ENCODE results near the gene CD300A.

The CD300A gene

DNA sequence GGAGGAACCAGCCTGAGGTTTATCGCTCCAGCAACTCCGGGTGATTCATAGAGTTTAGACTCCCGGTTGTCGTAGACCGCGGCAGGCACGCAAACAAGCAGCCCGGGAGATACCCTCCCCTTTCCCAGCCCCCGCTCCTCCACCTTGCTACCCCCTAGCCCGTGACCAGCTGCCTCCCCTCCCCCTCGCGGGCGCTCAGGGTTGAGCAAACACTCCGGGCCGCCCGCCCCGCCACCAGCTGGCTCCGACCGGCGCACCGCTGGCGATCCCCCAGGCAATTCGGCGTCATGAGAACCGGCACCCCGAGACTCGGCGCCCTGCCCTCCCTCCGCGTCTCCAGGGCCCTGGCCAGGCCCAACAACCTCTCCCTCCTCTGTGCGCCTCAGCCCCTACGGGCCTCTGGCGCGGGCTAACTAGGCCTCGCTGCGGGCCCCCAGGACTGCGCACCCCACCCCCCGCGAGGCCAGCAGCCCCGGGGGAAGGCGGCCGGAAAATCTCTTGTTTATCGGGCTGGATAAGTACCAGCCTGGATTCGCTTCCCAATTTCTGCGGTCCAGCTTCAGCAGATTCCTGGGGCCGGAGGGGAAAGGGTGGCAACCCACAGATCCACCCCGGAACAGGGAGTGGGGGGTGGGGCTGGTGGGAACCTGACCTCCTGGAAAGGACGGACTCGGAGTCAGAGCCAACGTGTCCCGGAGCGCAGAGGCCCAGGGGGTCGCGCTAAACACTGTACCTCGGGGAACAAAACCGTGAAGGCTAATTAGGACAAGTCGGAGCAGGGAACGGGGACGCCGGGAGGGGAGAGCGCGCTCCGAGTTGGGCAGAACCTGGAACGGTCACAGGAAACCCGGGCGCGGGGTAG, 35.5 kb upstream of the CD300A start (continued):
- TF ChIP-seq, protein P1, sequence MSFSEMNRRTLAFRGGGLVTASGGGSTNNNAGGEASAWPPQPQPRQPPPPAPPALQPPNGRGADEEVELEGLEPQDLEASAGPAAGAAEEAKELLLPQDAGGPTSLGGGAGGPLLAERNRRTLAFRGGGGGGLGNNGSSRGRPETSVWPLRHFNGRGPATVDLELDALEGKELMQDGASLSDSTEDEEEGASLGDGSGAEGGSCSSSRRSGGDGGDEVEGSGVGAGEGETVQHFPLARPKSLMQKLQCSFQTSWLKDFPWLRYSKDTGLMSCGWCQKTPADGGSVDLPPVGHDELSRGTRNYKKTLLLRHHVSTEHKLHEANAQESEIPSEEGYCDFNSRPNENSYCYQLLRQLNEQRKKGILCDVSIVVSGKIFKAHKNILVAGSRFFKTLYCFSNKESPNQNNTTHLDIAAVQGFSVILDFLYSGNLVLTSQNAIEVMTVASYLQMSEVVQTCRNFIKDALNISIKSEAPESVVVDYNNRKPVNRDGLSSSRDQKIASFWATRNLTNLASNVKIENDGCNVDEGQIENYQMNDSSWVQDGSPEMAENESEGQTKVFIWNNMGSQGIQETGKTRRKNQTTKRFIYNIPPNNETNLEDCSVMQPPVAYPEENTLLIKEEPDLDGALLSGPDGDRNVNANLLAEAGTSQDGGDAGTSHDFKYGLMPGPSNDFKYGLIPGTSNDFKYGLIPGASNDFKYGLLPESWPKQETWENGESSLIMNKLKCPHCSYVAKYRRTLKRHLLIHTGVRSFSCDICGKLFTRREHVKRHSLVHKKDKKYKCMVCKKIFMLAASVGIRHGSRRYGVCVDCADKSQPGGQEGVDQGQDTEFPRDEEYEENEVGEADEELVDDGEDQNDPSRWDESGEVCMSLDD (tag by site-specific recombination; IDR thresholded peaks at IDR 0.05), result peak; percentile 96
- TF ChIP-seq ZNF394 (tag by site-specific recombination; IDR thresholded peaks at IDR 0.05; ENCODE audit: borderline replicate concordance) (peak; percentile 66; the same call in 1 of the 2 replicates), ZNF530 (tag by site-specific recombination; IDR thresholded peaks at IDR 0.05; ENCODE audit: low read depth) (no peak), ZNF341 (tag by site-specific recombination; IDR thresholded peaks at IDR 0.05; ENCODE audit: low read depth) (peak; percentile 58), ZNF664 (tag by site-specific recombination; IDR thresholded peaks at IDR 0.05) (no peak), ZNF266 (tag by site-specific recombination; IDR thresholded peaks at IDR 0.05; ENCODE audit: low read depth) (no peak), ZIC2 (tag by site-specific recombination; IDR thresholded peaks at IDR 0.05) (peak; percentile 99), MYNN (tag by site-specific recombination; IDR thresholded peaks at IDR 0.05; ENCODE audit: borderline replicate concordance) (no peak), ZFP37 (tag by site-specific recombination; IDR thresholded peaks at IDR 0.05) (peak; percentile 74; the same call in 1 of the 2 replicates), SP2 (tag by site-specific recombination; IDR thresholded peaks at IDR 0.05) (peak; percentile 71), KLF7 (tag by site-specific recombination; IDR thresholded peaks at IDR 0.05; ENCODE audit: borderline replicate concordance) (peak; percentile 68), ZNF670 (tag by site-specific recombination; IDR thresholded peaks at IDR 0.05; ENCODE audit: low read depth) (no peak), ZEB2 (tag by site-specific recombination; IDR thresholded peaks at IDR 0.05) (peak; percentile 88), ZBTB20 (tag by site-specific recombination; IDR thresholded peaks at IDR 0.05) (peak; percentile 94), ZNF548 (tag by site-specific recombination; IDR thresholded peaks at IDR 0.05) (peak; percentile 66; the same call in 1 of the 2 replicates), KLF9 (tag by site-specific recombination; IDR thresholded peaks at IDR 0.05; ENCODE audit: low read depth) (peak; percentile 65), ZNF785 (tag by site-specific recombination; IDR thresholded peaks at IDR 0.05) (no peak), RBAK (tag by site-specific recombination; IDR thresholded peaks at IDR 0.05) (peak; percentile 80; the same call in 1 of the 2 replicates), ZNF660 (tag by site-specific recombination; IDR thresholded peaks at IDR 0.05) (peak; percentile 38; the same call in 1 of the 2 replicates), ZNF654 (tag by site-specific recombination; IDR thresholded peaks at IDR 0.05; ENCODE audit: low read depth) (no peak), ZNF747 (tag by site-specific recombination; IDR thresholded peaks at IDR 0.05) (no peak)
- TF ChIP-seq, protein P2, sequence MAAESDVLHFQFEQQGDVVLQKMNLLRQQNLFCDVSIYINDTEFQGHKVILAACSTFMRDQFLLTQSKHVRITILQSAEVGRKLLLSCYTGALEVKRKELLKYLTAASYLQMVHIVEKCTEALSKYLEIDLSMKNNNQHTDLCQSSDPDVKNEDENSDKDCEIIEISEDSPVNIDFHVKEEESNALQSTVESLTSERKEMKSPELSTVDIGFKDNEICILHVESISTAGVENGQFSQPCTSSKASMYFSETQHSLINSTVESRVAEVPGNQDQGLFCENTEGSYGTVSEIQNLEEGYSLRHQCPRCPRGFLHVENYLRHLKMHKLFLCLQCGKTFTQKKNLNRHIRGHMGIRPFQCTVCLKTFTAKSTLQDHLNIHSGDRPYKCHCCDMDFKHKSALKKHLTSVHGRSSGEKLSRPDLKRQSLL (tag by site-specific recombination; IDR thresholded peaks at IDR 0.05), result peak; percentile 28; the same call in 1 of the 2 replicates
- TF ChIP-seq, protein P3, sequence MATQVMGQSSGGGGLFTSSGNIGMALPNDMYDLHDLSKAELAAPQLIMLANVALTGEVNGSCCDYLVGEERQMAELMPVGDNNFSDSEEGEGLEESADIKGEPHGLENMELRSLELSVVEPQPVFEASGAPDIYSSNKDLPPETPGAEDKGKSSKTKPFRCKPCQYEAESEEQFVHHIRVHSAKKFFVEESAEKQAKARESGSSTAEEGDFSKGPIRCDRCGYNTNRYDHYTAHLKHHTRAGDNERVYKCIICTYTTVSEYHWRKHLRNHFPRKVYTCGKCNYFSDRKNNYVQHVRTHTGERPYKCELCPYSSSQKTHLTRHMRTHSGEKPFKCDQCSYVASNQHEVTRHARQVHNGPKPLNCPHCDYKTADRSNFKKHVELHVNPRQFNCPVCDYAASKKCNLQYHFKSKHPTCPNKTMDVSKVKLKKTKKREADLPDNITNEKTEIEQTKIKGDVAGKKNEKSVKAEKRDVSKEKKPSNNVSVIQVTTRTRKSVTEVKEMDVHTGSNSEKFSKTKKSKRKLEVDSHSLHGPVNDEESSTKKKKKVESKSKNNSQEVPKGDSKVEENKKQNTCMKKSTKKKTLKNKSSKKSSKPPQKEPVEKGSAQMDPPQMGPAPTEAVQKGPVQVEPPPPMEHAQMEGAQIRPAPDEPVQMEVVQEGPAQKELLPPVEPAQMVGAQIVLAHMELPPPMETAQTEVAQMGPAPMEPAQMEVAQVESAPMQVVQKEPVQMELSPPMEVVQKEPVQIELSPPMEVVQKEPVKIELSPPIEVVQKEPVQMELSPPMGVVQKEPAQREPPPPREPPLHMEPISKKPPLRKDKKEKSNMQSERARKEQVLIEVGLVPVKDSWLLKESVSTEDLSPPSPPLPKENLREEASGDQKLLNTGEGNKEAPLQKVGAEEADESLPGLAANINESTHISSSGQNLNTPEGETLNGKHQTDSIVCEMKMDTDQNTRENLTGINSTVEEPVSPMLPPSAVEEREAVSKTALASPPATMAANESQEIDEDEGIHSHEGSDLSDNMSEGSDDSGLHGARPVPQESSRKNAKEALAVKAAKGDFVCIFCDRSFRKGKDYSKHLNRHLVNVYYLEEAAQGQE (tag by site-specific recombination; IDR thresholded peaks at IDR 0.05), result 0 out of 2 replicates have a peak, but pooled peaks have one; percentile 14
- TF ChIP-seq, protein P4, sequence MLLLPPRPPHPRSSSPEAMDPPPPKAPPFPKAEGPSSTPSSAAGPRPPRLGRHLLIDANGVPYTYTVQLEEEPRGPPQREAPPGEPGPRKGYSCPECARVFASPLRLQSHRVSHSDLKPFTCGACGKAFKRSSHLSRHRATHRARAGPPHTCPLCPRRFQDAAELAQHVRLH (tag by site-specific recombination; IDR thresholded peaks at IDR 0.05), result peak; percentile 71; the same call in 1 of the 2 replicates
- TF ChIP-seq, protein P5, sequence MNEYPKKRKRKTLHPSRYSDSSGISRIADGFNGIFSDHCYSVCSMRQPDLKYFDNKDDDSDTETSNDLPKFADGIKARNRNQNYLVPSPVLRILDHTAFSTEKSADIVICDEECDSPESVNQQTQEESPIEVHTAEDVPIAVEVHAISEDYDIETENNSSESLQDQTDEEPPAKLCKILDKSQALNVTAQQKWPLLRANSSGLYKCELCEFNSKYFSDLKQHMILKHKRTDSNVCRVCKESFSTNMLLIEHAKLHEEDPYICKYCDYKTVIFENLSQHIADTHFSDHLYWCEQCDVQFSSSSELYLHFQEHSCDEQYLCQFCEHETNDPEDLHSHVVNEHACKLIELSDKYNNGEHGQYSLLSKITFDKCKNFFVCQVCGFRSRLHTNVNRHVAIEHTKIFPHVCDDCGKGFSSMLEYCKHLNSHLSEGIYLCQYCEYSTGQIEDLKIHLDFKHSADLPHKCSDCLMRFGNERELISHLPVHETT (tag by site-specific recombination; IDR thresholded peaks at IDR 0.05), result 0 out of 2 replicates have a peak, but pooled peaks have one; percentile 52
- TF ChIP-seq, protein P6, sequence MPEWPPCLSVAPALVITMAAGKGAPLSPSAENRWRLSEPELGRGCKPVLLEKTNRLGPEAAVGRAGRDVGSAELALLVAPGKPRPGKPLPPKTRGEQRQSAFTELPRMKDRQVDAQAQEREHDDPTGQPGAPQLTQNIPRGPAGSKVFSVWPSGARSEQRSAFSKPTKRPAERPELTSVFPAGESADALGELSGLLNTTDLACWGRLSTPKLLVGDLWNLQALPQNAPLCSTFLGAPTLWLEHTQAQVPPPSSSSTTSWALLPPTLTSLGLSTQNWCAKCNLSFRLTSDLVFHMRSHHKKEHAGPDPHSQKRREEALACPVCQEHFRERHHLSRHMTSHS (tag by site-specific recombination; IDR thresholded peaks at IDR 0.05), result 0 out of 2 replicates have a peak, but pooled peaks have one; percentile 59
- TF ChIP-seq, protein P7, sequence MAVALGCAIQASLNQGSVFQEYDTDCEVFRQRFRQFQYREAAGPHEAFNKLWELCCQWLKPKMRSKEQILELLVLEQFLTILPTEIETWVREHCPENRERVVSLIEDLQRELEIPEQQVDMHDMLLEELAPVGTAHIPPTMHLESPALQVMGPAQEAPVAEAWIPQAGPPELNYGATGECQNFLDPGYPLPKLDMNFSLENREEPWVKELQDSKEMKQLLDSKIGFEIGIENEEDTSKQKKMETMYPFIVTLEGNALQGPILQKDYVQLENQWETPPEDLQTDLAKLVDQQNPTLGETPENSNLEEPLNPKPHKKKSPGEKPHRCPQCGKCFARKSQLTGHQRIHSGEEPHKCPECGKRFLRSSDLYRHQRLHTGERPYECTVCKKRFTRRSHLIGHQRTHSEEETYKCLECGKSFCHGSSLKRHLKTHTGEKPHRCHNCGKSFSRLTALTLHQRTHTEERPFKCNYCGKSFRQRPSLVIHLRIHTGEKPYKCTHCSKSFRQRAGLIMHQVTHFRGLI (tag by site-specific recombination; IDR thresholded peaks at IDR 0.05), result peak; percentile 73; the same call in 1 of the 2 replicates
